HepG2 (cell line): ENCODE measurements around the gene SFTA2. TPM values are rescaled to one million over a fixed set of nuclear protein-coding genes. Genes with fewer than 3 reads are reported as not detected.

Experiments used
- HDAC2 ChIP-seq: sonication (generic); formaldehyde crosslinking; IDR thresholded peaks from 2 replicates; pipeline ENCODE4 v1.4.0; 2020; ENCODE audit warnings: missing genetic modification reagents
- HOXA3 ChIP-seq: sonication (generic); formaldehyde crosslinking; IDR thresholded peaks from 2 replicates; pipeline ENCODE4 v1.5.0; 2020; ENCODE audit warnings: missing genetic modification reagents
- MLLT10 ChIP-seq: sonication (generic); formaldehyde crosslinking; IDR thresholded peaks from 2 replicates; pipeline ENCODE4 v1.4.0; 2020; ENCODE audit warnings: missing genetic modification reagents
- NR2F6 ChIP-seq, 2 experiments: IDR thresholded peaks; 2 replicates each; pipeline ENCODE4 v1.6.1; 2016; ENCODE audit warnings: antibody characterized with exemption in 1 of 2, mild to moderate bottlenecking in 1 of 2
- PHF5A ChIP-seq: IDR thresholded peaks from one replicate; pipeline ENCODE4 v1.6.1; 2018; ENCODE audit warnings: low read depth, missing genetic modification reagents; ENCODE audit not compliant: unreplicated experiment
- PRDM10 ChIP-seq: sonication (generic); formaldehyde crosslinking; IDR thresholded peaks from 2 replicates; pipeline ENCODE4 v1.4.0; 2020; ENCODE audit warnings: low read depth, missing genetic modification reagents
- SRSF4 ChIP-seq: fragments of 200-400 bp; formaldehyde crosslinking; IDR thresholded peaks from one replicate; pipeline ENCODE4 v1.6.1; 2018; ENCODE audit warnings: mild to moderate bottlenecking, low read depth, low read length, moderate library complexity; ENCODE audit not compliant: poor library complexity, severe bottlenecking
- TARDBP ChIP-seq: sonication (generic); formaldehyde crosslinking; IDR thresholded peaks from 2 replicates; pipeline ENCODE4 v1.8.0; 2022; ENCODE audit warnings: mild to moderate bottlenecking, missing genetic modification reagents
- TEAD3 ChIP-seq: optimal IDR thresholded peaks from 2 replicates; pipeline ENCODE3; 2016; ENCODE audit warnings: borderline replicate concordance
- ZGPAT ChIP-seq: IDR thresholded peaks from 2 replicates; pipeline ENCODE4 v1.6.1; 2016; ENCODE audit warnings: mild to moderate bottlenecking
- ZNF225 ChIP-seq: sonication (generic); formaldehyde crosslinking; IDR thresholded peaks from 2 replicates; pipeline ENCODE4 v1.4.0; 2020; ENCODE audit warnings: mild to moderate bottlenecking, missing genetic modification reagents
- polyA plus RNA-seq, 8 experiments: library from polyadenylated mRNA; depleted of rRNA in 3 of 8; stranded (reverse) in 7 of 8; unstranded in 1 of 8; fragments of >200 nt; fragmentation: Illumina TruSeq in 4 of 8; extraction: Trizol in 4 of 8; gene quantifications; 2 replicates each; pipeline versions ENCODE4 v1.2.1 to v1.2.3, GENCODE V29; 2011 to 2016; ENCODE audit warnings: low read depth in 4 of 8, missing spikeins in 1 of 8, mixed read lengths in 1 of 8; ENCODE audit not compliant: insufficient read depth in 1 of 8
- total RNA-seq, 5 experiments: library from RNA; depleted of rRNA; stranded (reverse); fragments of >200 nt; fragmentation: Illumina TruSeq; extraction: Trizol; gene quantifications; 2 replicates each; pipeline ENCODE4 v1.2.3, GENCODE V29; 2016; ENCODE audit warnings: low read depth in 1 of 5

The SFTA2 gene
- total and polyA plus RNA-seq, 2 of the 13 experiments (the other 11 are each of a cell fraction or from before 2014, with no cell fraction given) = not detected

GRCh38 chr6:30942338-30943060 lies 10.5 kb upstream of the SFTA2 start (continued):
- TF ChIP-seq NR2F6 (IDR thresholded peaks at IDR 0.05) = no peak
- peak; percentile 32; the same call in 1 of the 2 replicates for TF ChIP-seq NR2F6 (CRISPR knock-in tag; IDR thresholded peaks at IDR 0.05)
- no peak for TF ChIP-seq MLLT10 (CRISPR knock-in tag)
- TF ChIP-seq HOXA3 = 0 out of 2 replicates have a peak, but pooled peaks have one; percentile 29
- TF ChIP-seq ZNF225 (CRISPR knock-in tag) = 0 out of 2 replicates have a peak, but pooled peaks have one; percentile 34
- TF ChIP-seq PHF5A (CRISPR knock-in tag) = no peak
- TF ChIP-seq TARDBP (CRISPR knock-in tag) = 0 out of 2 replicates have a peak, but pooled peaks have one; percentile 24
- TF ChIP-seq PRDM10 = no peak
- TF ChIP-seq HDAC2 (CRISPR knock-in tag) = peak; percentile 37; the same call in 1 of the 2 replicates
- no peak for TF ChIP-seq SRSF4
- peak; percentile 97 for TF ChIP-seq TEAD3 (CRISPR knock-in tag)
- TF ChIP-seq ZGPAT (CRISPR knock-in tag) = no peak
